Loucy (cell line): ENCODE measurements around the gene ZBTB38.

Source experiments
- H2AFZ ChIP-seq: fragments of 200-600 bp; sonication (generic); 2 replicates; pipeline ENCODE4 v1.6.0; 2016; ENCODE audit warnings: antibody characterized with exemption, mild to moderate bottlenecking, low read length, moderate library complexity
- H3F3A ChIP-seq: fragments of 200-600 bp; 2 replicates; pipeline ENCODE4 v1.6.0; 2016; ENCODE audit warnings: antibody characterized with exemption, low read depth, mild to moderate bottlenecking
- H3K27me3 ChIP-seq: fragments of 200-600 bp; sonication (generic); 2 replicates; pipeline ENCODE4 v1.6.1; 2014; ENCODE audit warnings: low read length, mild to moderate bottlenecking; ENCODE audit not compliant: insufficient read depth, poor library complexity, severe bottlenecking
- H3K36me3 ChIP-seq: fragments of 200-600 bp; sonication (generic); 2 replicates; pipeline ENCODE4 v1.6.1; 2016; ENCODE audit warnings: low read length; ENCODE audit not compliant: insufficient read depth
- H3K4me1 ChIP-seq: fragments of 200-600 bp; sonication (generic); 2 replicates; pipeline ENCODE4 v1.5.1; 2014; ENCODE audit warnings: low read length, mild to moderate bottlenecking; ENCODE audit not compliant: insufficient read depth, poor library complexity, severe bottlenecking
- H3K4me2 ChIP-seq: fragments of 200-600 bp; sonication (generic); 2 replicates; pipeline ENCODE4 v1.6.0; 2014; ENCODE audit warnings: antibody characterized with exemption, low read length, low read depth, mild to moderate bottlenecking; ENCODE audit not compliant: poor library complexity, severe bottlenecking
- H3K4me3 ChIP-seq: fragments of 200-600 bp; sonication (generic); 2 replicates; pipeline ENCODE4 v1.5.1; 2014; ENCODE audit warnings: low read length, mild to moderate bottlenecking, mixed read lengths; ENCODE audit not compliant: poor library complexity, severe bottlenecking
- H3K79me2 ChIP-seq: fragments of 200-600 bp; sonication (generic); 2 replicates; pipeline ENCODE4 v1.6.1; 2014; ENCODE audit warnings: low read length; ENCODE audit not compliant: insufficient read depth
- H3K9ac ChIP-seq: fragments of 200-600 bp; sonication (generic); 2 replicates; pipeline ENCODE4 v1.6.0; 2014; ENCODE audit warnings: mild to moderate bottlenecking, low read depth, low read length, moderate library complexity; ENCODE audit not compliant: poor library complexity, severe bottlenecking
- H3K9me2 ChIP-seq: fragments of 200-600 bp; sonication (generic); replicated peaks from 2 replicates; pipeline ENCODE4 v1.6.1; 2016; ENCODE audit warnings: low read depth, low read length, mixed read lengths
- H3K9me3 ChIP-seq: fragments of 200-600 bp; sonication (generic); 2 replicates; pipeline ENCODE4 v1.6.1; 2014; ENCODE audit warnings: mild to moderate bottlenecking, antibody characterized with exemption, low read length, low read depth; ENCODE audit not compliant: insufficient read depth
- H4K20me1 ChIP-seq: fragments of 200-600 bp; sonication (generic); 2 replicates; pipeline ENCODE4 v1.6.0; 2014; ENCODE audit warnings: antibody characterized with exemption, low read length, mild to moderate bottlenecking; ENCODE audit not compliant: insufficient read depth, poor library complexity, severe bottlenecking
- EZH2phosphoT487 ChIP-seq: fragments of 200-600 bp; IDR thresholded peaks from 2 replicates; pipeline ENCODE4 v1.6.1; 2018; ENCODE audit warnings: antibody characterized with exemption, mild to moderate bottlenecking, moderate library complexity, borderline replicate concordance
- TF ChIP-seq, protein P1 (sequence below): fragments of 200-600 bp; sonication (generic); conservative IDR thresholded peaks from 2 replicates; pipeline ENCODE4 v1.5.1; 2014; ENCODE audit warnings: mild to moderate bottlenecking, antibody characterized with exemption, low read length

The ZBTB38 gene

DNA sequence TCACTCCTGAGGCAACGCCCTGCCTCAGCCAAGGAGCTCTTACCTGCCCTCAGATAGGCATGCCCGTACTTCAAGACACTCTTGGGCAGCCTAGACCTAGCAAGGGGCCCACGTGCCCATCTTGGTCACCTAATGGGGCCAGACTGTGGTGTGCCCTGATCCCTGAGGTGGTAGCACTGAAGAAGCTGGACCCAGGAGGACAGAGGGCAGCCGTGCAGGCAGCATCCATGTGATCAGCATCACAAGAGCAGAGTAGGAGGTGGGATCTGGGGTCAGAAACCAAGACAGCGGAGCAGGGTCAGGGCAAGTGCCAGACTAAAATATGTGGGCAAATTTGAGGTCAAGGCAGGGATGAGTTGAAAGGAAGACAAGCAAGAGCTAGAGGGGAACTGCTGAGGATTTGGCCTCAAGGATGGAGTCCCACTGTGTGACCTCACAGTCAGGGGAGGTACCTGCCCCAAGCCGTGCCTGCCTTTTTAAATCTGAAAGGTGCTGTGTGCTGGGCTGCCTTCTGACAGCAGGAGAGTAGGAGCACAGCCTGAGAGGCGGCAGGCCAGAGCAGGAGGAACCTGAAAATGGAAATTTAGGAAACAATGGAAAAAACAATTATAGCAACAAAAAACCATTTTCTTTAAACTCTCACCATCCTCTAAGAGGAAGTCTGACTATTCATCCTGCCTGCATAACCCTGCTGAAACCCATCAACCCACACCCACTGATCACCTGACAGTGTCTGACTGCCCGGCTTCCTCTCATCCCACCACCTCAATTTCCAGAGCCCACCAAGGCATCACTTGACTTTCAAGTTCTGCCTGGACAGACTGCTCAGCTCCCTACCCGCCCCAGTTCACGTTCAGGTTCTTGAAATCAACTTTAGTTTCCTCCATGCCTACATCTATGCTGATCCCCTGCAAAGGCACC, 7.3 kb downstream of the ZBTB38 start:
- H3K9me2 ChIP-seq: no peaks in the 10 kb centered on the region
- H3K36me3 ChIP-seq: no peaks in the 10 kb centered on the region
- no peak overlapping the region for H3K9ac ChIP-seq
- H3K79me2 ChIP-seq: no peaks in the 10 kb centered on the region
- no peaks in the 10 kb centered on the region for H3K9me3 ChIP-seq
- no peak overlapping the region for H3K4me3 ChIP-seq
- H3F3A ChIP-seq: no peaks in the 10 kb centered on the region
- H2AFZ ChIP-seq: no peak overlapping the region
- H3K4me1 ChIP-seq: no peaks in the 10 kb centered on the region
- no peaks in the 10 kb centered on the region for H4K20me1 ChIP-seq
- TF ChIP-seq, protein P1, sequence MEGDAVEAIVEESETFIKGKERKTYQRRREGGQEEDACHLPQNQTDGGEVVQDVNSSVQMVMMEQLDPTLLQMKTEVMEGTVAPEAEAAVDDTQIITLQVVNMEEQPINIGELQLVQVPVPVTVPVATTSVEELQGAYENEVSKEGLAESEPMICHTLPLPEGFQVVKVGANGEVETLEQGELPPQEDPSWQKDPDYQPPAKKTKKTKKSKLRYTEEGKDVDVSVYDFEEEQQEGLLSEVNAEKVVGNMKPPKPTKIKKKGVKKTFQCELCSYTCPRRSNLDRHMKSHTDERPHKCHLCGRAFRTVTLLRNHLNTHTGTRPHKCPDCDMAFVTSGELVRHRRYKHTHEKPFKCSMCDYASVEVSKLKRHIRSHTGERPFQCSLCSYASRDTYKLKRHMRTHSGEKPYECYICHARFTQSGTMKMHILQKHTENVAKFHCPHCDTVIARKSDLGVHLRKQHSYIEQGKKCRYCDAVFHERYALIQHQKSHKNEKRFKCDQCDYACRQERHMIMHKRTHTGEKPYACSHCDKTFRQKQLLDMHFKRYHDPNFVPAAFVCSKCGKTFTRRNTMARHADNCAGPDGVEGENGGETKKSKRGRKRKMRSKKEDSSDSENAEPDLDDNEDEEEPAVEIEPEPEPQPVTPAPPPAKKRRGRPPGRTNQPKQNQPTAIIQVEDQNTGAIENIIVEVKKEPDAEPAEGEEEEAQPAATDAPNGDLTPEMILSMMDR: no peak
- TF ChIP-seq EZH2phosphoT487: no peak
- no peaks in the 10 kb centered on the region for H3K27me3 ChIP-seq
- H3K4me2 ChIP-seq: no peak overlapping the region

- H3K9me2 ChIP-seq: no peaks in the 10 kb centered on the region
- no peaks in the 10 kb centered on the region for H4K20me1 ChIP-seq
- no peaks in the 10 kb centered on the region for H3K36me3 ChIP-seq
- no peaks in the 10 kb centered on the region for H3K4me1 ChIP-seq
- no peaks in the 10 kb centered on the region for H3K9me3 ChIP-seq
- H2AFZ ChIP-seq: no peak overlapping the region
- no peak overlapping the region for H3K9ac ChIP-seq
- H3F3A ChIP-seq: no peaks in the 10 kb centered on the region
- H3K4me3 ChIP-seq: no peak overlapping the region
- H3K79me2 ChIP-seq: no peaks in the 10 kb centered on the region
- no peak for TF ChIP-seq EZH2phosphoT487
- TF ChIP-seq, protein P1: no peak
- H3K4me2 ChIP-seq: no peak overlapping the region
- no peaks in the 10 kb centered on the region for H3K27me3 ChIP-seq
These were observed 9.1 kb downstream of the ZBTB38 start for GRCh38 chr3:141377377-141377776.

DNA sequence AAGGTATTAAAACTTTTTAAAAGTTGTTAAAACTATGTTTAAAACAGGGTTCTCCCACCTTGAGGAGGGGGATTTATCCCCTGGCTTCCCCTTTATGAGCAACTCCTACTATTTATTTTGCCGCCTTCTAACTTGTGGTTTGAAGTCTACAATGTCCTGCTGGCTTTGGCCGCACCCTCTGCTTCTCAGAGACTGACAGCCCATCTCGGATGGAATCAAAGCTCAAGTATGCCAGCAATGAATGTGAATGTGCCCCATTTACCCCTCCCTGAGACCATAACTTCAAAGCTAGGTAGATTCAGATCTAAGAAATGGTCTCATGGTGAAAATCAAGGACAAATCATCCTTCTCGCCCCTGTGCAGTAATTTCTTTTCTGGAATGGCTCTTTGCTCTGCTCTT, 10.3 kb downstream of the ZBTB38 start:
- H3K27me3 ChIP-seq: no peaks in the 10 kb centered on the region
- no peaks in the 10 kb centered on the region for H3K36me3 ChIP-seq
- no peaks in the 10 kb centered on the region for H3F3A ChIP-seq
- no peak overlapping the region for H3K4me3 ChIP-seq
- no peak overlapping the region for H3K4me2 ChIP-seq
- TF ChIP-seq EZH2phosphoT487: no peak
- TF ChIP-seq, protein P1: no peak
- no peaks in the 10 kb centered on the region for H3K79me2 ChIP-seq
- no peaks in the 10 kb centered on the region for H3K9me3 ChIP-seq
- no peaks in the 10 kb centered on the region for H3K9me2 ChIP-seq
- no peaks in the 10 kb centered on the region for H4K20me1 ChIP-seq
- no peaks in the 10 kb centered on the region for H3K4me1 ChIP-seq
- no peak overlapping the region for H2AFZ ChIP-seq
- no peak overlapping the region for H3K9ac ChIP-seq
